Suprapubic skin (tissue), 4 donors: ENCODE measurements around the gene ATXN7. TPM values are rescaled to one million over a fixed set of nuclear protein-coding genes. Genes with fewer than 3 reads are reported as not detected.

Source experiments
- DNase-seq, 2 donors: peaks; one replicate each; pipeline ENCODE4 v3.0.0-alpha.2; 2019; ENCODE audit warnings: low spot score in 2 of 2
- H3K27ac ChIP-seq: fragments of 200-600 bp; sonication (generic); one replicate; pipeline ENCODE4 v1.5.1; 2019
- H3K27me3 ChIP-seq: fragments of 200-600 bp; sonication (generic); one replicate; pipeline ENCODE4 v1.5.1; 2019
- H3K36me3 ChIP-seq: fragments of 200-600 bp; sonication (generic); one replicate; pipeline ENCODE4 v1.5.1; 2019
- H3K4me1 ChIP-seq: fragments of 200-600 bp; sonication (generic); one replicate; pipeline ENCODE4 v1.5.1; 2019
- H3K4me3 ChIP-seq: fragments of 200-600 bp; sonication (generic); one replicate; pipeline ENCODE4 v1.5.1; 2019; ENCODE audit warnings: mild to moderate bottlenecking
- H3K9me3 ChIP-seq: fragments of 200-600 bp; sonication (generic); one replicate; pipeline ENCODE4 v1.5.1; 2019
- CTCF ChIP-seq, 2 donors: fragments of 200-600 bp in 1 of 2; fragments of 450-650 bp in 1 of 2; sonication (generic) in 1 of 2; IDR thresholded peaks; one replicate each; pipeline ENCODE4 v1.5.1; 2016 to 2019; ENCODE audit warnings: antibody characterized with exemption in 2 of 2, mild to moderate bottlenecking in 1 of 2, moderate library complexity in 1 of 2
- EP300 ChIP-seq: sonication (generic); formaldehyde crosslinking; IDR thresholded peaks from one replicate; pipeline ENCODE4 v1.6.1; 2017; ENCODE audit warnings: antibody characterized with exemption
- POLR2A ChIP-seq, 2 donors: fragments of 450-650 bp; IDR thresholded peaks; one replicate each; pipeline ENCODE4 v1.6.1; 2017; ENCODE audit warnings: antibody characterized with exemption in 2 of 2, mild to moderate bottlenecking in 2 of 2, moderate library complexity in 2 of 2
- POLR2AphosphoS5 ChIP-seq, 3 donors: sonication (generic); formaldehyde crosslinking; IDR thresholded peaks; one replicate each; pipeline ENCODE4 v1.6.1; 2017; ENCODE audit warnings: antibody characterized with exemption in 3 of 3
- WGBS: methylation state at CpG from one replicate; pipeline ENCODE4 v1.1.5; 2018; 5-methylcytosine and 5-hydroxymethylcytosine counted together
- total RNA-seq, 4 donors: library from RNA; depleted of rRNA; stranded (reverse); fragments of >200 nt; gene quantifications; one replicate each; pipeline ENCODE4 v1.1.0, GENCODE V29; 2016

The ATXN7 gene
- total RNA-seq, 4 donors from 2014 or later: 22.9 to 101 (median 44.2) TPM

DNA sequence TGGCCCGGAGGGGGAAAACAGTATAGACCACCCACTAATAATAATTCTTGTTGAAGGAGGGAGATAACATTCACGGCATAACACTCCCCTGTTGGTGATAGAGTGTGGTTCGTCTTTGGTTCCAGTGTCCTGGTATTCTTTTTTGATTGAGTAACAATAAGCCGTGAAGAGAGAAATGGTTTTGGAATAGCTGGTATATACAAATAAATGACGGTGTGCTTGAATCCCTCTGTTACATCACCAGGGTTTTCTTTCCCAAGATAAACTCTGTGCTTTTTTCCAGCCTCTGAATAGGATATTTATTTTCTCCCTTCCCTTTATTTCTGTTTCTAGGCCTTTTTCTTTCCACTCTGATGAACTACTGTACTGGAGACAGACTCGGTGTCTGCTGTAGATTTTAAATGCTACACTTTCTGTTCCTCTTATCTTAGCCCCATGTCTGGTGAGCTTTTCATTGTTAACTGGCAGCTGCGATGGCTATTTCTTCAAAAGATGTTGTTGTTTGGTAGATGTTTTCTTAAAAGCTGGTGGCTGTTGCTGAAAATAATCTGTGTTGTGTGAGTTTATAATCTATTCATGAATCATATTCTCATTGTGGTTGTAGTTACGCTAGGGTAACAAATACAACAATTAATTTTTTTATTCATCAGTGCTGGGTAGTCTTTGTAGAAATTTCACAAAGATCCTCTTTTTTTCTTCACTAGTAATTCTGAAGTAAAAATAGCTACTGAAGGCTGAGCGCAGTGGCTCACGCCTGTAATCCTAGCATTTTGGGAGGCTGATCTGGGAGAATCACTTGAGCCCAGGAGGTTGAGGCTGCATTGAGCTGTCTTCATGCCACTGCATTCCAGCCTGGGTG, 64.0 kb downstream of the ATXN7 start:
- Histone ChIP-seq H3K9me3 (no peaks in the 10 kb centered on the region), H3K4me3 (no peak overlapping the region), H3K4me1 (peaks cover 13% of the 10 kb centered on the region), H3K27ac (no peak overlapping the region), H3K27me3 (no peaks in the 10 kb centered on the region), H3K36me3 (peaks cover 26% of the 10 kb centered on the region)
- 89% methylated on average over 10 of the region's 10 CpGs for WGBS
- no peak for DNase-seq
- TF ChIP-seq CTCF (IDR thresholded peaks at IDR 0.05): no peak
- TF ChIP-seq POLR2A (IDR thresholded peaks at IDR 0.05): no peak
- TF ChIP-seq EP300: no peak
- TF ChIP-seq POLR2AphosphoS5 (IDR thresholded peaks at IDR 0.05): no peak

- WGBS: 90% methylated on average over 3 of the region's 3 CpGs
Measured at GRCh38 chr3:63931290-63931689, 67.6 kb downstream of the ATXN7 start.

DNA sequence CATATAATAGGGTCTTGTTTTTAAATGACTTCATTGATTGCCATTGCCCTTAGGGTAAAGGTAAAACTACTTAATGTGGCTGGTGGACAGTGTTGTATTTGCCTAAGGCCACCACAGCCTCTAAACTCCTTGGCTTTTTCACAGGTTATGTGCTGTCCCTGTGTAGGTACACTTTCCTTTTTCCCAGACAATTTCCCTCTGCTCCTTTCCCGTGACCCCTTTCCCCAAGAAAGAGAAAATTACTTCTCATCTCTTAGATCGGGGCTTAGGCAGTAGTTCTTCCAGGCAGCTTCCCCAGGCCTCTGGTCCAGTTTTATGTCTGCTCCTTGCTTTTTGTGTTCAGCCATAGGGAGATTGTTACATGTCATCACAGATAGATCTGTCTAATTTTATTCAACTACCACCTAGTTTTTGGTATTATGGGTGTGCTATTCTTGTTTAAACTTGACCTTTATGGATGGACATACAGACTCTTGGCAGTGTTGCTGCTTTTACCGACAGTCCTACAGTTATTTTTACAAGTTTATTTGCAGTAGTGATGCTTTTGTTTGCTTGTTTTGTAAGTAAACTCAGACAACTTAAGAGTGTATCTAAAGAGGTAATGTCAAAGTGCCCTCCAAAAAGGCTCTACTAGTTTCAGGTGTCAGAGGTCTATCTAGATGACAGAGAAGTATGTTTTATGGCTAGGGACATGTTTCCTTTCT, 69.0 kb downstream of the ATXN7 start:
- H3K4me1 ChIP-seq: peaks cover 40% of the 10 kb centered on the region
- no peak for DNase-seq
- peaks cover 4% of the 10 kb centered on the region for H3K36me3 ChIP-seq
- no peaks in the 10 kb centered on the region for H3K9me3 ChIP-seq
- TF ChIP-seq POLR2A (IDR thresholded peaks at IDR 0.05) (no peak), CTCF (IDR thresholded peaks at IDR 0.05) (no peak), POLR2AphosphoS5 (IDR thresholded peaks at IDR 0.05) (no peak)
- H3K4me3 ChIP-seq: no peak overlapping the region
- 67% methylated on average over 3 of the region's 3 CpGs for WGBS
- H3K27ac ChIP-seq: no peak overlapping the region
- H3K27me3 ChIP-seq: no peaks in the 10 kb centered on the region

More at GRCh38 chr3:63931290-63931689, 67.6 kb downstream of the ATXN7 start:
- no peak overlapping the region for H3K27ac ChIP-seq
- H3K9me3 ChIP-seq: no peaks in the 10 kb centered on the region
- peaks cover 11% of the 10 kb centered on the region for H3K36me3 ChIP-seq
- H3K4me1 ChIP-seq: peaks cover 33% of the 10 kb centered on the region
- H3K27me3 ChIP-seq: no peaks in the 10 kb centered on the region
- no peak overlapping the region for H3K4me3 ChIP-seq
- TF ChIP-seq EP300 (no peak), POLR2AphosphoS5 (IDR thresholded peaks at IDR 0.05) (no peak), POLR2A (IDR thresholded peaks at IDR 0.05) (no peak), CTCF (IDR thresholded peaks at IDR 0.05) (no peak)
- DNase-seq: no peak

- Histone ChIP-seq H3K4me1 (peaks cover 41% of the 10 kb centered on the region), H3K9me3 (no peaks in the 10 kb centered on the region), H3K27ac (no peak overlapping the region), H3K4me3 (no peak overlapping the region), H3K36me3 (peaks cover 4% of the 10 kb centered on the region), H3K27me3 (no peaks in the 10 kb centered on the region)
- WGBS: 97% methylated on average over 1 of the region's 1 CpG
- no peak for DNase-seq
- no peak for TF ChIP-seq POLR2A (IDR thresholded peaks at IDR 0.05)
- no peak for TF ChIP-seq POLR2AphosphoS5 (IDR thresholded peaks at IDR 0.05)
- TF ChIP-seq CTCF (IDR thresholded peaks at IDR 0.05): no peak
- TF ChIP-seq EP300: no peak
Measured at GRCh38 chr3:63933459-63933858, 69.8 kb downstream of the ATXN7 start.
